HepG2 (cell line): ENCODE data around the gene ZBP1. TPM values are rescaled to one million over a fixed set of nuclear protein-coding genes. Genes with fewer than 3 reads are reported as not detected.

Source experiments
- ETS1 ChIP-seq: sonication (generic); formaldehyde crosslinking; IDR thresholded peaks from 2 replicates; pipeline ENCODE4 v1.4.0; 2020; ENCODE audit warnings: missing genetic modification reagents
- KLF9 ChIP-seq: IDR thresholded peaks from 2 replicates; pipeline ENCODE4 v1.6.1; 2016; ENCODE audit warnings: low read depth
- MXI1 ChIP-seq: IDR thresholded peaks from 3 replicates; pipeline ENCODE4 v1.6.1; 2012; ENCODE audit warnings: low read depth, low read length, inconsistent platforms, borderline replicate concordance
- SKI ChIP-seq: fragments of 450-650 bp; IDR thresholded peaks from one replicate; pipeline ENCODE4 v1.6.1; 2018; ENCODE audit warnings: mild to moderate bottlenecking; ENCODE audit not compliant: partially characterized antibody
- STAG1 ChIP-seq: sonication (generic); formaldehyde crosslinking; IDR thresholded peaks from 2 replicates; pipeline ENCODE4 v1.4.0; 2020; ENCODE audit warnings: missing genetic modification reagents
- TCF7 ChIP-seq: sonication (generic); IDR thresholded peaks from 2 replicates; pipeline ENCODE4 v1.6.1; 2016; ENCODE audit warnings: antibody characterized with exemption, low read depth
- ZBTB39 ChIP-seq: sonication (generic); formaldehyde crosslinking; IDR thresholded peaks from 2 replicates; pipeline ENCODE4 v1.5.0; 2020; ENCODE audit warnings: missing genetic modification reagents
- ZIK1 ChIP-seq: sonication (generic); formaldehyde crosslinking; IDR thresholded peaks from 2 replicates; pipeline ENCODE4 v1.5.0; 2020; ENCODE audit warnings: mild to moderate bottlenecking, low read depth, missing genetic modification reagents, borderline replicate concordance
- ZNF441 ChIP-seq: sonication (generic); formaldehyde crosslinking; IDR thresholded peaks from 2 replicates; pipeline ENCODE4 v1.7.0; 2021; ENCODE audit warnings: missing genetic modification reagents, borderline replicate concordance
- ZNF451 ChIP-seq: sonication (generic); formaldehyde crosslinking; IDR thresholded peaks from 2 replicates; pipeline ENCODE4 v1.5.0; 2020; ENCODE audit warnings: mild to moderate bottlenecking, missing genetic modification reagents
- ZNF652 ChIP-seq: IDR thresholded peaks from 2 replicates; pipeline ENCODE4 v1.6.1; 2016; ENCODE audit warnings: low read depth, borderline replicate concordance
- ZNF782 ChIP-seq: sonication (generic); formaldehyde crosslinking; IDR thresholded peaks from 2 replicates; pipeline ENCODE4 v1.4.0; 2020; ENCODE audit warnings: missing genetic modification reagents, mild to moderate bottlenecking, borderline replicate concordance
- polyA plus RNA-seq, 8 experiments: library from polyadenylated mRNA; depleted of rRNA in 3 of 8; stranded (reverse) in 7 of 8; unstranded in 1 of 8; fragments of >200 nt; fragmentation: Illumina TruSeq in 4 of 8; extraction: Trizol in 4 of 8; gene quantifications; 2 replicates each; pipeline versions ENCODE4 v1.2.1 to v1.2.3, GENCODE V29; 2011 to 2016; ENCODE audit warnings: low read depth in 4 of 8, missing spikeins in 1 of 8, mixed read lengths in 1 of 8; ENCODE audit not compliant: insufficient read depth in 1 of 8
- total RNA-seq, 5 experiments: library from RNA; depleted of rRNA; stranded (reverse); fragments of >200 nt; fragmentation: Illumina TruSeq; extraction: Trizol; gene quantifications; 2 replicates each; pipeline ENCODE4 v1.2.3, GENCODE V29; 2016; ENCODE audit warnings: low read depth in 1 of 5

ZBP1 gene
- total and polyA plus RNA-seq, 2 of the 13 experiments (the other 11 are each of a cell fraction or from before 2014, with no cell fraction given), result not detected

GRCh38 chr20:57568088-57568896 is 51.9 kb downstream of the ZBP1 start (continued):
- TF ChIP-seq ZNF441 (CRISPR knock-in tag) (peak; percentile 28; the same call in 1 of the 2 replicates), ETS1 (no peak), ZIK1 (CRISPR knock-in tag) (peak; percentile 41; the same call in 1 of the 2 replicates), MXI1 (peak; percentile 53; the same call in 1 of the 3 replicates), TCF7 (no peak), SKI (peak; percentile 73), ZNF652 (CRISPR knock-in tag) (peak; percentile 59; the same call in 1 of the 2 replicates), KLF9 (no peak), ZNF782 (CRISPR knock-in tag) (peak; percentile 50; the same call in 1 of the 2 replicates), ZNF451 (CRISPR knock-in tag) (no peak), ZBTB39 (CRISPR knock-in tag) (0 out of 2 replicates have a peak, but pooled peaks have one; percentile 71), STAG1 (CRISPR knock-in tag) (peak; percentile 32; the same call in 1 of the 2 replicates)
